Ishikawa (cell line): Measurements from ENCODE around the gene PAM.

Experiments used
- CEBPB ChIP-seq: IDR thresholded peaks from 2 replicates; pipeline ENCODE4 v1.6.1; 2012
- CREB1 ChIP-seq: IDR thresholded peaks from 2 replicates; pipeline ENCODE4 v1.6.1; 2012; ENCODE audit warnings: low read depth
- EGR1 ChIP-seq: IDR thresholded peaks from 2 replicates; pipeline ENCODE4 v1.6.1; 2012
- EP300 ChIP-seq: IDR thresholded peaks from 2 replicates; pipeline ENCODE4 v1.6.1; 2012; ENCODE audit warnings: borderline replicate concordance
- FOXM1 ChIP-seq: IDR thresholded peaks from 2 replicates; pipeline ENCODE4 v1.6.1; 2012; ENCODE audit warnings: low read depth, borderline replicate concordance
- NFIC ChIP-seq: IDR thresholded peaks from 2 replicates; pipeline ENCODE4 v1.6.1; 2012
- RAD21 ChIP-seq: IDR thresholded peaks from 2 replicates; pipeline ENCODE4 v1.6.1; 2012; ENCODE audit warnings: low read depth
- TAF1 ChIP-seq: IDR thresholded peaks from 2 replicates; pipeline ENCODE4 v1.6.1; 2012; ENCODE audit warnings: low read depth, mild to moderate bottlenecking
- TCF12 ChIP-seq: IDR thresholded peaks from 2 replicates; pipeline ENCODE4 v1.6.1; 2012; ENCODE audit warnings: low read depth
- TEAD4 ChIP-seq: IDR thresholded peaks from 2 replicates; pipeline ENCODE4 v1.6.1; 2012
- YY1 ChIP-seq: IDR thresholded peaks from 2 replicates; pipeline ENCODE4 v1.6.1; 2012; ENCODE audit warnings: low read depth
- ZBTB7A ChIP-seq: IDR thresholded peaks from 2 replicates; pipeline ENCODE4 v1.6.1; 2012; ENCODE audit warnings: low read depth
- TF ChIP-seq, protein P1 (sequence below): IDR thresholded peaks from 2 replicates; pipeline ENCODE4 v1.6.1; 2012
- TF ChIP-seq, protein P2 (sequence below): IDR thresholded peaks from 2 replicates; pipeline ENCODE4 v1.6.1; 2012
- TF ChIP-seq, protein P3 (sequence below): IDR thresholded peaks from 2 replicates; pipeline ENCODE4 v1.6.1; 2012; ENCODE audit warnings: low read depth, mild to moderate bottlenecking

PAM gene

DNA sequence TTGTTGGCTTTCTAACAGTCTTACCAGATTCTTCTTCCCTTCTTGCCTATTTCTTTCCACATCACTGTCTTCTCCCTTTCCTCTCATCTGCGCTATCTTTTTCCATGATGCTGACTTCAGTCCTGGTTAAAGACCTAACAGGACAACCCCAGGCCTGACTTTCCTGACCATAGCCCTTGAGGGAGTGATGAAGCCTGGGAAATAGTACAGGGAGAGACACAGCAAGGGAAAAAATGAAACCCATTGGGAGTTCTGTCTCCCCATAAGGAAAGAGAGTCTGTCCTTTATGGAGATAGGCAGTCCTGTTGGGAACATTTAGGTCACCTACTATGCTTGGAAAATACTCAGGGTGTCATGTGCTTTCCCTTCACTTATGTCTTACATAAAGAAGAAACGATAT lies 272.2 kb downstream of the PAM start:
- TF ChIP-seq CEBPB (no peak), YY1 (no peak), RAD21 (no peak), TCF12 (no peak)

DNA sequence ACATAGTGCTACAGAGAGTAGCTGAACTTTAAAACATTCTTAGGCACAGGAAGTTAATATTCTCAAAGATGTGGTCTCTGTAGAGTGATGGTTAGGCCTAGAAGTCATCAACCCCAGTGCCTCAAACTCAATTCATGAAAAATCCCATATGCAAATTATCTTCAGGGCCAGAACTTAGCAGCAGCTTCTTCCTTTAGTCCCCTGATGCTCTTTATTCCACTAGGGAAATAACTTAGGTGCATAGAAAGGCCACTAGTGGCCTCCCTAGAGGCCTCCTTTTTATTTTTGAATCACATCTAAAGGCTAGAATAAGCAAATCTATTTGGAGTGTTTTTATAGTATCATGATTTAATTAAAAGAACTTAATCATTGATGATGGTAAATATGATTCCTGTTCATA lies 276.5 kb downstream of the PAM start:
- TF ChIP-seq RAD21 (no peak), CREB1 (no peak), CEBPB (no peak), YY1 (no peak), EP300 (no peak), FOXM1 (no peak)
- TF ChIP-seq, protein P1, sequence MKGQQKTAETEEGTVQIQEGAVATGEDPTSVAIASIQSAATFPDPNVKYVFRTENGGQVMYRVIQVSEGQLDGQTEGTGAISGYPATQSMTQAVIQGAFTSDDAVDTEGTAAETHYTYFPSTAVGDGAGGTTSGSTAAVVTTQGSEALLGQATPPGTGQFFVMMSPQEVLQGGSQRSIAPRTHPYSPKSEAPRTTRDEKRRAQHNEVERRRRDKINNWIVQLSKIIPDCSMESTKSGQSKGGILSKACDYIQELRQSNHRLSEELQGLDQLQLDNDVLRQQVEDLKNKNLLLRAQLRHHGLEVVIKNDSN = no peak

DNA sequence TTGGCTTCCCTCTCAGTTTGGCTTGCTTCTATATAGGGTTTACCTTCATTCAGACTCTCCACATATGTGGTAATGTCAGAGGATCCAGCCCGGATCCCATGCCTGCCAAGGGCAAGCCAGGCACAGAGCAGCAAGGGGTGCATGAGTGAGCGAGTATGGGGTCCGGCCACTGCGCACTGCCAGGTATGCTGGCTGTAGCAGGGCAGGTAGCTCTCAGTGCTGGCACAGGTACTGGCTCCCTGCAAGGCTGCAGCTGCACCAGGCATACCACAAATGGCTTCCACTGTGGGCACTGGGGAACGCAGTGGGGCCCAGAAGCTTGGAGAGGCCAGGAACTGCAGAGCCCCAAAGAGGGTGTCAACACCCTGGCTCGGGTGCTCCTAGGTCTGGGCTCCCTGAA lies 278.6 kb downstream of the PAM start:
- TF ChIP-seq EP300 = no peak
- no peak for TF ChIP-seq TCF12
- TF ChIP-seq TAF1 = no peak
- TF ChIP-seq RAD21 = no peak
- no peak for TF ChIP-seq CEBPB
- no peak for TF ChIP-seq YY1
- TF ChIP-seq, protein P2, sequence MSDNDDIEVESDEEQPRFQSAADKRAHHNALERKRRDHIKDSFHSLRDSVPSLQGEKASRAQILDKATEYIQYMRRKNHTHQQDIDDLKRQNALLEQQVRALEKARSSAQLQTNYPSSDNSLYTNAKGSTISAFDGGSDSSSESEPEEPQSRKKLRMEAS = no peak
- no peak for TF ChIP-seq EGR1

DNA sequence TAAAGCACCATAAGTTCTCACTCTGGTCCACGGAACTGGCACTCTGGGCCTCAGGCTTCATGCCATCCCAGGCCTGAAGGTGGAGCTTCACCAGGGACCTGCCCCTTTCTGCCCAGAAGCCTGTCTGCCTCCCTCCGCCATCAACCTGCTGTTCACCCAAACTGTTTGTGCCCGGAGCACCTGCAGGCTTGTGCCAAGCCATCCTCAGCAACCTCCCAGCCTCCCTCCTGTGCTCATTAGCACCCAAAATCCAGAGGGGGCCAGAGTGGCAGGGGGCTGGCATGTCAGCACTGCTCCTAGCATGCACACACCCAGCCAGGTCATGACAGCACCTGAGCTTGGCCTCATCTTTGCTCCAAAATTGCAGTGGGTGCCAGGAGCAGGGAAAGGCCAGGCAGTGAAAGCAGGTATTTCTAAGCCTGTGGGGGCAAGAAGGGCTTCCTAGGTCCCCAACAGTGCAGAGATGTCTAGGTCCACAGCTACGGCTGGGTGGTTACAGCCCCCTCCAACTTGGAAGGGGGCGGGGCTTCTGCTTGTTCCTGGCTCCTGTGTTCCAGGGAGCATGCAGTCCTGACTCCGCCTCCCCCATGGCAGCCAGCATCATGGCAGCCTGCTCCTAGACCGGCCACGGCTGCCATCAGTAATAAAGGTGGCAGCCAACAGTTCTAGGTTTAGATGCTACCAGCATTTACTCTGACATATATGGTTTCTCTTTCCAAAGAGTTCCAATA lies 279.7 kb downstream of the PAM start:
- TF ChIP-seq CEBPB = no peak
- no peak for TF ChIP-seq FOXM1
- TF ChIP-seq NFIC = no peak
- TF ChIP-seq, protein P3, sequence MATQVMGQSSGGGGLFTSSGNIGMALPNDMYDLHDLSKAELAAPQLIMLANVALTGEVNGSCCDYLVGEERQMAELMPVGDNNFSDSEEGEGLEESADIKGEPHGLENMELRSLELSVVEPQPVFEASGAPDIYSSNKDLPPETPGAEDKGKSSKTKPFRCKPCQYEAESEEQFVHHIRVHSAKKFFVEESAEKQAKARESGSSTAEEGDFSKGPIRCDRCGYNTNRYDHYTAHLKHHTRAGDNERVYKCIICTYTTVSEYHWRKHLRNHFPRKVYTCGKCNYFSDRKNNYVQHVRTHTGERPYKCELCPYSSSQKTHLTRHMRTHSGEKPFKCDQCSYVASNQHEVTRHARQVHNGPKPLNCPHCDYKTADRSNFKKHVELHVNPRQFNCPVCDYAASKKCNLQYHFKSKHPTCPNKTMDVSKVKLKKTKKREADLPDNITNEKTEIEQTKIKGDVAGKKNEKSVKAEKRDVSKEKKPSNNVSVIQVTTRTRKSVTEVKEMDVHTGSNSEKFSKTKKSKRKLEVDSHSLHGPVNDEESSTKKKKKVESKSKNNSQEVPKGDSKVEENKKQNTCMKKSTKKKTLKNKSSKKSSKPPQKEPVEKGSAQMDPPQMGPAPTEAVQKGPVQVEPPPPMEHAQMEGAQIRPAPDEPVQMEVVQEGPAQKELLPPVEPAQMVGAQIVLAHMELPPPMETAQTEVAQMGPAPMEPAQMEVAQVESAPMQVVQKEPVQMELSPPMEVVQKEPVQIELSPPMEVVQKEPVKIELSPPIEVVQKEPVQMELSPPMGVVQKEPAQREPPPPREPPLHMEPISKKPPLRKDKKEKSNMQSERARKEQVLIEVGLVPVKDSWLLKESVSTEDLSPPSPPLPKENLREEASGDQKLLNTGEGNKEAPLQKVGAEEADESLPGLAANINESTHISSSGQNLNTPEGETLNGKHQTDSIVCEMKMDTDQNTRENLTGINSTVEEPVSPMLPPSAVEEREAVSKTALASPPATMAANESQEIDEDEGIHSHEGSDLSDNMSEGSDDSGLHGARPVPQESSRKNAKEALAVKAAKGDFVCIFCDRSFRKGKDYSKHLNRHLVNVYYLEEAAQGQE = no peak
- no peak for TF ChIP-seq YY1
- TF ChIP-seq, protein P2 = no peak
- TF ChIP-seq RAD21 = no peak
- no peak for TF ChIP-seq EP300
- TF ChIP-seq TEAD4 = no peak
- no peak for TF ChIP-seq CREB1

DNA sequence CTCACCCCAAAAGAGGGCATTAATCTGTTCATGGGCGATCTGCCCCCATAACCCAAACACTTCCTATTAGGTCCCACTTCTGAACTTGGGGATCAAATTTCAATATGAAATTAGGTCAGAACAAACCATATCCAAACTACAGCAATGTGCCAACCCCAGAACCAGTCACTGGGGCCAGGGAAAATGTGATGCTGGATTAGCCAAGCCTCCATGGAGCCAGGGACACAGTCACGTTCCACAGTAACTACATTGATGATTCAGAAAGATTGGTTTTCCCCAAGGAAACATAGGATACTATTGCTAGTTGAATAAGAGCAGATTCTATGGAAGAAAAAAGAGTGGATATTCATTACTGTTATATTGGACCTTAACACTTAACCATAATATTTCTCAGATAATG lies 280.6 kb downstream of the PAM start:
- TF ChIP-seq EP300 (no peak), TAF1 (no peak), RAD21 (no peak), NFIC (no peak), FOXM1 (no peak), CREB1 (no peak), TEAD4 (no peak), EGR1 (no peak), YY1 (no peak), ZBTB7A (no peak), TCF12 (no peak)
- TF ChIP-seq, protein P1 = no peak
- TF ChIP-seq, protein P3 = no peak

DNA sequence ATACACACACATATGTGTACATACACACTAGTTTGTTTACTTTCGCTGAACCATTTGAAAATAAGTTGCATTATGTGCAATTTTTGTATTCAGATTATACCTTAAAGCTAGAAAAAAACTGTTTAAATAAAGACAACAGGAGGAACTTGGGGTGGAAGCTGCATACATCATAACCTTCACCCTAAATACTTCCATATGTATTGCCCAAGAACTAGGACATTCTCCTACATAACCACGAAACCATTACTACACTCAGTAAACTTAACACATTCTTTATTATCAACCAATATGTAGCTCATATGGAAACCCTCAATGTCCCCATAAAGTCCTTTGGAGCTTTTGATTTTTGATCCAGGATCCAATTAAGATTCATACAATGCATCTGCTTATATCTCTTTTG lies 281.5 kb downstream of the PAM start:
- TF ChIP-seq TCF12 (no peak), TEAD4 (no peak), CEBPB (no peak), EGR1 (no peak), CREB1 (no peak)
- TF ChIP-seq, protein P2 = no peak
